ENCODE measurements around the gene UPB1. TPM values are rescaled to one million over a fixed set of nuclear protein-coding genes. Genes with fewer than 3 reads are reported as not detected.
"Not testable (repeated sequence)": the region's sequence is repeated elsewhere in the genome, so short reads cannot be mapped to it uniquely, and the experiment has no call there.

UPB1 gene
- total RNA-seq, 2 donors from 2014 or later = 0.05 to 5.0 TPM

GRCh38 chr22:24543679-24544243, 48.6 kb downstream of the UPB1 start:
- Histone ChIP-seq H3K4me3 (no peak overlapping the region), H3K4me1 (replicated peaks) (peaks cover 20% of the 10 kb centered on the region), H3K27ac (peak overlapping the region in 1 of 2 donors; percentile 52), H3K9me3 (no peaks in the 10 kb centered on the region), H3K36me3 (peaks cover 14 to 34% of the 10 kb centered on the region in 2 donors), H3K27me3 (replicated peaks; ENCODE audit: insufficient read depth) (no peaks in the 10 kb centered on the region)
- intact Hi-C loops (cut with DNase I) = no loop called here
- TF ChIP-seq POLR2AphosphoS5 (IDR thresholded peaks at IDR 0.05) (no peak), POLR2A (IDR thresholded peaks at IDR 0.05) (no peak), CTCF (IDR thresholded peaks at IDR 0.05) (no peak)
- DNase-seq (ENCODE audit: low spot score) = no peak
- WGBS = 85% methylated on average over 10 of the region's 11 CpGs

- Histone ChIP-seq H3K27me3 (replicated peaks; ENCODE audit: insufficient read depth) (no peaks in the 10 kb centered on the region), H3K4me3 (no peak overlapping the region), H3K9me3 (no peaks in the 10 kb centered on the region), H3K27ac (no peak overlapping the region), H3K36me3 (peaks cover under 1 to 16% of the 10 kb centered on the region in 2 donors), H3K4me1 (replicated peaks) (peaks cover 4% of the 10 kb centered on the region)
- no peak for DNase-seq (ENCODE audit: low spot score)
- TF ChIP-seq POLR2A (IDR thresholded peaks at IDR 0.05) (no peak), CTCF (IDR thresholded peaks at IDR 0.05) (no peak), POLR2AphosphoS5 (IDR thresholded peaks at IDR 0.05) (no peak)
- intact Hi-C loops (cut with DNase I) = no loop called here
- WGBS = 93% methylated on average over 4 of the region's 4 CpGs
These were observed 53.7 kb downstream of the UPB1 start for GRCh38 chr22:24548812-24549211.

GRCh38 chr22:24550028-24550901, 55.1 kb downstream of the UPB1 start:
- peak overlapping the region in 1 of 2 donors; percentile 98 for H3K27ac ChIP-seq
- WGBS = 88% methylated on average over 8 of the region's 8 CpGs
- no peak overlapping the region for H3K4me3 ChIP-seq
- H3K9me3 ChIP-seq = no peaks in the 10 kb centered on the region
- no peaks in the 10 kb centered on the region for H3K27me3 ChIP-seq (replicated peaks; ENCODE audit: insufficient read depth)
- intact Hi-C loops (cut with DNase I) = no loop called here
- H3K36me3 ChIP-seq = peaks cover 0 to 16% of the 10 kb centered on the region in 2 donors
- H3K4me1 ChIP-seq (replicated peaks) = peaks cover 1% of the 10 kb centered on the region
- TF ChIP-seq CTCF (IDR thresholded peaks at IDR 0.05) = no peak
- no peak for TF ChIP-seq POLR2AphosphoS5 (IDR thresholded peaks at IDR 0.05)
- TF ChIP-seq POLR2A (IDR thresholded peaks at IDR 0.05) = no peak
- DNase-seq (ENCODE audit: low spot score) = no peak

- TF ChIP-seq CTCF (IDR thresholded peaks at IDR 0.05) (no peak), POLR2A (IDR thresholded peaks at IDR 0.05) (no peak), POLR2AphosphoS5 (IDR thresholded peaks at IDR 0.05) (no peak)
- no peak for DNase-seq (ENCODE audit: low spot score)
- peaks cover 0 to 16% of the 10 kb centered on the region in 2 donors for H3K36me3 ChIP-seq
- no peaks in the 10 kb centered on the region for H3K9me3 ChIP-seq
- H3K27me3 ChIP-seq (replicated peaks; ENCODE audit: insufficient read depth) = no peaks in the 10 kb centered on the region
- no peak overlapping the region for H3K4me3 ChIP-seq
- intact Hi-C loops (cut with DNase I) = no loop called here
- peak overlapping the region in 1 of 2 donors; percentile 98 for H3K27ac ChIP-seq
- WGBS = 82% methylated on average over 6 of the region's 6 CpGs
- no peaks in the 10 kb centered on the region for H3K4me1 ChIP-seq (replicated peaks)
These were observed 55.8 kb downstream of the UPB1 start for GRCh38 chr22:24550902-24551435.

GRCh38 chr22:24552503-24553286, 57.6 kb downstream of the UPB1 start:
- WGBS = 83% methylated on average over 10 of the region's 10 CpGs
- peak overlapping the region in 1 of 2 donors; percentile 93 for H3K4me3 ChIP-seq
- H3K27ac ChIP-seq = peak overlapping the region in 1 of 2 donors; percentile 98
- intact Hi-C loops (cut with DNase I); H3K36me3 ChIP-seq; H3K27me3 ChIP-seq (replicated peaks; ENCODE audit: insufficient read depth); H3K9me3 ChIP-seq; DNase-seq (ENCODE audit: low spot score); H3K4me1 ChIP-seq (replicated peaks): not testable (repeated sequence)

Data from prostate gland (tissue), 2 donors.